Fibroblast of lung (primary cell): ENCODE results near the gene LOXHD1. TPM values are rescaled to one million over a fixed set of nuclear protein-coding genes. Genes with fewer than 3 reads are reported as not detected.

Experiments
- DNase-seq, 2 donors: peaks; one replicate each; pipeline versions ENCODE4 v3.0.0 to v3.0.0-alpha.2; 2010; ENCODE audit warnings: low read depth in 2 of 2
- H2AFZ ChIP-seq: 2 replicates; pipeline ENCODE4 v1.5.1; 2012; ENCODE audit warnings: low read length, control low read depth, inconsistent platforms
- H3K27ac ChIP-seq: 2 replicates; pipeline ENCODE4 v1.5.1; 2011; ENCODE audit warnings: low read length, control low read depth; ENCODE audit not compliant: insufficient read depth
- H3K27me3 ChIP-seq: 2 replicates; pipeline ENCODE4 v1.5.1; 2011; ENCODE audit warnings: mild to moderate bottlenecking, low read length; ENCODE audit not compliant: control insufficient read depth, insufficient read depth
- H3K36me3 ChIP-seq: 2 replicates; pipeline ENCODE4 v1.5.1; 2011; ENCODE audit warnings: low read length; ENCODE audit not compliant: control insufficient read depth, insufficient read depth
- H3K4me1 ChIP-seq: 2 replicates; pipeline ENCODE4 v1.5.1; 2011; ENCODE audit warnings: low read length; ENCODE audit not compliant: control insufficient read depth, insufficient read depth; ENCODE audit errors: extremely low read depth
- H3K4me2 ChIP-seq: 2 replicates; pipeline ENCODE4 v1.5.1; 2011; ENCODE audit warnings: low read length, control low read depth; ENCODE audit not compliant: insufficient read depth; ENCODE audit errors: extremely low read depth
- H3K4me3 ChIP-seq, 4 experiments: fragments of 200-600 bp in 1 of 4; sonication (generic) in 1 of 4; replicated peaks in 1 of 4; 2 replicates each; pipeline ENCODE4 v1.5.1; 2011 to 2016; ENCODE audit warnings: low read length in 4 of 4, low read depth in 3 of 4, mild to moderate bottlenecking in 3 of 4, control low read depth in 2 of 4, inconsistent platforms in 1 of 4, mixed read lengths in 1 of 4; ENCODE audit not compliant: insufficient read depth in 1 of 4; ENCODE audit errors: control extremely low read depth in 1 of 4
- H3K79me2 ChIP-seq: 2 replicates; pipeline ENCODE4 v1.5.1; 2012; ENCODE audit warnings: mild to moderate bottlenecking, low read length, inconsistent platforms; ENCODE audit not compliant: control insufficient read depth, insufficient read depth
- H3K9ac ChIP-seq: 2 replicates; pipeline ENCODE4 v1.5.1; 2011; ENCODE audit warnings: mild to moderate bottlenecking, low read length, control low read depth; ENCODE audit not compliant: insufficient read depth
- H3K9me3 ChIP-seq: 2 replicates; pipeline ENCODE4 v1.5.1; 2012; ENCODE audit warnings: low read depth, low read length; ENCODE audit not compliant: control insufficient read depth, insufficient read depth
- H4K20me1 ChIP-seq: 2 replicates; pipeline ENCODE4 v1.5.1; 2011; ENCODE audit warnings: low read length; ENCODE audit not compliant: control insufficient read depth, insufficient read depth; ENCODE audit errors: extremely low read depth
- EZH2 ChIP-seq: IDR thresholded peaks from 2 replicates; pipeline ENCODE4 v1.5.1; 2012; ENCODE audit warnings: low read length, control low read depth, mild to moderate bottlenecking; ENCODE audit errors: missing control alignments
- polyA plus RNA-seq, 2 donors: library from polyadenylated mRNA; depleted of rRNA in 1 of 2; stranded (reverse) in 1 of 2; unstranded in 1 of 2; fragments of >200 nt; gene quantifications; 2 replicates each; pipeline ENCODE4 v1.2.1, GENCODE V29; 2011 to 2012; ENCODE audit warnings: missing spikeins in 1 of 2
- total RNA-seq: library from RNA; depleted of rRNA; stranded (reverse); fragments of >200 nt; gene quantifications from 2 replicates; pipeline ENCODE4 v1.2.1, GENCODE V29; 2014
- TF ChIP-seq, protein P1 (sequence below), 2 donors: IDR thresholded peaks in 1 of 2; conservative IDR thresholded peaks in 1 of 2; 1 replicate in 1 of 2; 2 replicates in 1 of 2; pipeline ENCODE4 v1.5.1; 2011 to 2012; ENCODE audit warnings: low read length in 2 of 2, control low read depth in 1 of 2, inconsistent platforms in 1 of 2, low read depth in 1 of 2, mild to moderate bottlenecking in 1 of 2

The LOXHD1 gene
- total and polyA plus RNA-seq, 2 donors (not counting 1 experiment from before 2014, with no cell fraction given): not detected

DNA sequence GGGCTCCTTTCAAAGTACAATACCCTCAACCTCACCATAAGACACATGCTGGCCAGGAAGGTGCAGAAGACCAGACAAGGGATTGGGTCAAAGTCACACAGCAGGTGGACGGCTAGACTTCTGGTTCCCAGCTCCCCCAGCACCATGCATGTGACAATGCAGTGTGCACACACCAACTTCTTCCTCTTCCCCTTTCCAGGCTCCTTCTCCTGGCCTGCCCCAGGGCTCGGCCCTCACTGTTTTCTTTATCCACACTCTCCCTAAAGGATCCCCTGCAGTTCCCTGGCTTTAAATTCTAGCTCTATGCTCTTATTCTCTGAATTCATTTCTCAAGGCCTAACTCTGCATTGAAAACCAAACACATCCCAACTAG is 82.3 kb downstream of the LOXHD1 start:
- H3K4me2 ChIP-seq: no peak overlapping the region
- H3K36me3 ChIP-seq: no peaks in the 10 kb centered on the region
- no peak overlapping the region for H2AFZ ChIP-seq
- H3K9me3 ChIP-seq: no peaks in the 10 kb centered on the region
- H3K9ac ChIP-seq: no peak overlapping the region
- DNase-seq: no peak
- H3K4me1 ChIP-seq: no peaks in the 10 kb centered on the region
- H3K27me3 ChIP-seq: no peaks in the 10 kb centered on the region
- H3K79me2 ChIP-seq: no peaks in the 10 kb centered on the region
- no peaks in the 10 kb centered on the region for H4K20me1 ChIP-seq
- TF ChIP-seq EZH2: no peak
- TF ChIP-seq, protein P1, sequence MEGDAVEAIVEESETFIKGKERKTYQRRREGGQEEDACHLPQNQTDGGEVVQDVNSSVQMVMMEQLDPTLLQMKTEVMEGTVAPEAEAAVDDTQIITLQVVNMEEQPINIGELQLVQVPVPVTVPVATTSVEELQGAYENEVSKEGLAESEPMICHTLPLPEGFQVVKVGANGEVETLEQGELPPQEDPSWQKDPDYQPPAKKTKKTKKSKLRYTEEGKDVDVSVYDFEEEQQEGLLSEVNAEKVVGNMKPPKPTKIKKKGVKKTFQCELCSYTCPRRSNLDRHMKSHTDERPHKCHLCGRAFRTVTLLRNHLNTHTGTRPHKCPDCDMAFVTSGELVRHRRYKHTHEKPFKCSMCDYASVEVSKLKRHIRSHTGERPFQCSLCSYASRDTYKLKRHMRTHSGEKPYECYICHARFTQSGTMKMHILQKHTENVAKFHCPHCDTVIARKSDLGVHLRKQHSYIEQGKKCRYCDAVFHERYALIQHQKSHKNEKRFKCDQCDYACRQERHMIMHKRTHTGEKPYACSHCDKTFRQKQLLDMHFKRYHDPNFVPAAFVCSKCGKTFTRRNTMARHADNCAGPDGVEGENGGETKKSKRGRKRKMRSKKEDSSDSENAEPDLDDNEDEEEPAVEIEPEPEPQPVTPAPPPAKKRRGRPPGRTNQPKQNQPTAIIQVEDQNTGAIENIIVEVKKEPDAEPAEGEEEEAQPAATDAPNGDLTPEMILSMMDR (conservative IDR thresholded peaks at IDR 0.05 in 1 of 2, IDR thresholded peaks at IDR 0.05 in 1 of 2; ENCODE audit: low read depth in 1 of 2, low read length in 2 of 2): no peak
- H3K27ac ChIP-seq: no peak overlapping the region
- no peak overlapping the region for H3K4me3 ChIP-seq

GRCh38 chr18:46574000-46574742 is 82.8 kb downstream of the LOXHD1 start:
- no peaks in the 10 kb centered on the region for H3K36me3 ChIP-seq
- H3K9me3 ChIP-seq: no peaks in the 10 kb centered on the region
- H3K79me2 ChIP-seq: no peaks in the 10 kb centered on the region
- H3K4me1 ChIP-seq: no peaks in the 10 kb centered on the region
- TF ChIP-seq, protein P1 (conservative IDR thresholded peaks at IDR 0.05 in 1 of 2, IDR thresholded peaks at IDR 0.05 in 1 of 2; ENCODE audit: low read depth in 1 of 2, low read length in 2 of 2): no peak
- TF ChIP-seq EZH2: no peak
- H3K27ac ChIP-seq: no peak overlapping the region
- no peak overlapping the region for H3K4me2 ChIP-seq
- no peak for DNase-seq
- H3K27me3 ChIP-seq: no peaks in the 10 kb centered on the region
- no peak overlapping the region for H3K9ac ChIP-seq
- no peak overlapping the region for H3K4me3 ChIP-seq
- H4K20me1 ChIP-seq: no peaks in the 10 kb centered on the region
- H2AFZ ChIP-seq: no peak overlapping the region

GRCh38 chr18:46573156-46573555 is 83.9 kb downstream of the LOXHD1 start:
- H3K36me3 ChIP-seq: no peaks in the 10 kb centered on the region
- no peak for DNase-seq
- no peak for TF ChIP-seq EZH2
- TF ChIP-seq, protein P1 (conservative IDR thresholded peaks at IDR 0.05 in 1 of 2, IDR thresholded peaks at IDR 0.05 in 1 of 2; ENCODE audit: low read depth in 1 of 2, low read length in 2 of 2): no peak
- H3K27me3 ChIP-seq: no peaks in the 10 kb centered on the region
- no peaks in the 10 kb centered on the region for H3K9me3 ChIP-seq
- H3K9ac ChIP-seq: no peak overlapping the region
- no peak overlapping the region for H3K4me3 ChIP-seq
- H3K79me2 ChIP-seq: no peaks in the 10 kb centered on the region
- H3K27ac ChIP-seq: no peak overlapping the region
- H4K20me1 ChIP-seq: no peaks in the 10 kb centered on the region
- H2AFZ ChIP-seq: no peak overlapping the region
- H3K4me1 ChIP-seq: no peaks in the 10 kb centered on the region
- H3K4me2 ChIP-seq: no peak overlapping the region
